Measurements from ENCODE around the gene DGKG. TPM values are rescaled to one million over a fixed set of nuclear protein-coding genes. Genes with fewer than 3 reads are reported as not detected.

DGKG gene
- polyA plus RNA-seq, 2 of the 4 experiments (the other 2 are of a cell fraction), result 11.5 to 13.3 TPM

- ATAC-seq, result no peak
- CTCF ChIA-PET, result no interaction called here
- H3K27ac ChIP-seq, result no peak overlapping the region
- no peaks in the 10 kb centered on the region for H3K4me1 ChIP-seq
- H3K4me3 ChIP-seq, result no peak overlapping the region
- no peaks in the 10 kb centered on the region for H3K9me3 ChIP-seq
- 97% methylated on average over 5 of the region's 5 CpGs for WGBS (ENCODE audit: missing lambda C conversion rate)
- TF ChIP-seq RAD21 (conservative IDR thresholded peaks at IDR 0.05 in 1 of 2, IDR thresholded peaks at IDR 0.05 in 1 of 2), result no peak
- TF ChIP-seq HES2 (IDR thresholded peaks at IDR 0.05), result no peak
- no peak for TF ChIP-seq KDM5A (IDR thresholded peaks at IDR 0.05)
- no peak for TF ChIP-seq HOXB13 (CRISPR knock-in tag; IDR thresholded peaks at IDR 0.05; ENCODE audit: low read depth)
- no peak for TF ChIP-seq KDM1A (IDR thresholded peaks at IDR 0.05; ENCODE audit: low read depth)
- no peak for TF ChIP-seq TFCP2L1 (CRISPR knock-in tag; IDR thresholded peaks at IDR 0.05)
- TF ChIP-seq BHLHE40 (IDR thresholded peaks at IDR 0.05; ENCODE audit: low read depth, low read length), result no peak
- no peak for TF ChIP-seq SREBF2 (IDR thresholded peaks at IDR 0.05)
- no peak for TF ChIP-seq NFE2L2 (conservative IDR thresholded peaks at IDR 0.05; ENCODE audit: low read length)
- no peak for TF ChIP-seq REST (IDR thresholded peaks at IDR 0.05)
- TF ChIP-seq CBX2 (IDR thresholded peaks at IDR 0.05; ENCODE audit: borderline replicate concordance, low read depth), result no peak
- TF ChIP-seq ELK1 (IDR thresholded peaks at IDR 0.05; ENCODE audit: low read depth, low read length), result no peak
- no peak for TF ChIP-seq CEBPB (IDR thresholded peaks at IDR 0.05)
- FAIRE-seq, result no peak
- POLR2A ChIA-PET, result no interaction called here
- no peak overlapping the region for H3K4me2 ChIP-seq
- no peak for DNase-seq (ENCODE audit: low read depth in 1 of 2, low spot score in 1 of 2)
Observed at GRCh38 chr3:186144257-186144656, 217.8 kb downstream of the DGKG start.

- TF ChIP-seq POLR2AphosphoS2 (conservative IDR thresholded peaks at IDR 0.05; ENCODE audit: low read length) (no peak), KDM1A (IDR thresholded peaks at IDR 0.05; ENCODE audit: low read depth) (no peak), JUNB (IDR thresholded peaks at IDR 0.05) (no peak), POLR2A (IDR thresholded peaks at IDR 0.05; ENCODE audit: low read length) (no peak), USF2 (IDR thresholded peaks at IDR 0.05) (no peak), HES2 (IDR thresholded peaks at IDR 0.05) (no peak), TFCP2L1 (CRISPR knock-in tag; IDR thresholded peaks at IDR 0.05) (no peak), FOSL2 (IDR thresholded peaks at IDR 0.05) (no peak), FOSL2 (CRISPR knock-in tag; IDR thresholded peaks at IDR 0.05) (no peak)
- FAIRE-seq (no peak), DNase-seq (ENCODE audit: low read depth in 1 of 2, low spot score in 1 of 2) (no peak), ATAC-seq (no peak)
- WGBS (ENCODE audit: missing lambda C conversion rate), result 100% methylated on average over 1 of the region's 1 CpG
- POLR2A ChIA-PET, result no interaction called here
- Histone ChIP-seq H3K27ac (no peak overlapping the region), H3K9me3 (no peaks in the 10 kb centered on the region), H3K4me1 (no peaks in the 10 kb centered on the region), H3K4me3 (no peak overlapping the region), H3K4me2 (no peak overlapping the region)
- CTCF ChIA-PET, result no interaction called here
Observed at GRCh38 chr3:186143250-186143649, 218.8 kb downstream of the DGKG start.

All from A549 (cell line).